ENCODE measurements around the gene TRIM43. TPM values are rescaled to one million over a fixed set of nuclear protein-coding genes. Genes with fewer than 3 reads are reported as not detected.
"Not testable (repeated sequence)": the region's sequence is repeated elsewhere in the genome, so short reads cannot be mapped to it uniquely, and the experiment has no call there.

Gene TRIM43

DNA sequence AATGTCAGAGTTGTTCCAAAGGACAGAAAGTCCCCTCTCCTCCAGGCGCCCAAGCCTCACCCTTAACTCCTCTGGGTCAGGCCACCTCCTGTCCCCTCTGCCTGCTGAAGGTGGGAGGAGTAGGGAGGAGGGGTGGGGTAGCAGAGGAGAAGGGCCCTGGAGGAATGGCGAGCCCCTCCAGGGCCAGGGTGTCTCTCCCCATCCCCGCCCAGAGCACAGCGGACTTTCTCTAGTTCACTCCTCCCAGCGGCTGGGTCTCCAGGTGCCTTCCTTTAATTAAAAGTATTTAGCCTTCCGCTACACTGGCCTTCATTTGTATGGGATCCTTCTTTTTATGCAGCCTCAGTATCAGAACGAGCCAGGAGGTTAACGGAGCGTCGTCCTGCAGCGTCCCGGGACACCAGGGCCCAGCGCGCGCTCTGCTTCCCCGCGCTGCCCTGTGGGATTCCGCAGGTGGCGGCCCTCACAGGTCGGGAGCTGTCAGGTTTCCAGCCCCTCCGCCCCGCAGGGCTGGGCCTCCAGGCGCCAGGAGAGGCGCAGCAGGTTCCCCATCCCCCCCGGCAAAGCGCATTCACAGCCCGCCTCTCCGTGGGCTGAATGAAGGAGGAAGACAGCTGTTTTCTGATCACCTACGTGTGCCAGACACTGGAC, 57.2 kb downstream of the TRIM43 start:
- H3K4me2 ChIP-seq (ENCODE audit: insufficient read depth, low read length, poor library complexity, severe bottlenecking); H3K79me1 ChIP-seq (ENCODE audit: low read depth, low read length); H3K18ac ChIP-seq (ENCODE audit: low read length); H3K27me3 ChIP-seq (ENCODE audit: control insufficient read depth in 3 of 3, insufficient read depth in 3 of 3, low read depth in 1 of 3, low read length in 3 of 3); H2AFZ ChIP-seq (ENCODE audit: low read length); H3K4ac ChIP-seq (ENCODE audit: low read length); H3K4me1 ChIP-seq (ENCODE audit: control insufficient read depth in 2 of 2, insufficient read depth in 1 of 2, low read depth in 1 of 2, low read length in 2 of 2); H2BK5ac ChIP-seq (ENCODE audit: low read length); H3K23ac ChIP-seq (ENCODE audit: low read depth, low read length, poor library complexity); DNase-seq (ENCODE audit: low spot score); H2BK120ac ChIP-seq (ENCODE audit: low read depth, low read length); H3K9me3 ChIP-seq (replicated peaks in 1 of 2; ENCODE audit: control insufficient read depth in 2 of 2, insufficient read depth in 1 of 2, low read depth in 1 of 2, low read length in 2 of 2); H3K27ac ChIP-seq (replicated peaks; ENCODE audit: low read length); H4K91ac ChIP-seq (ENCODE audit: low read depth, low read length, poor library complexity); H4K8ac ChIP-seq (ENCODE audit: low read depth, low read length); H3K4me3 ChIP-seq (ENCODE audit: low read length in 2 of 2); H3K14ac ChIP-seq (ENCODE audit: low read length); H3K9ac ChIP-seq (ENCODE audit: low read depth, low read length, poor library complexity); H2BK12ac ChIP-seq (ENCODE audit: low read length); H2AK5ac ChIP-seq (ENCODE audit: low read depth, low read length); H2BK15ac ChIP-seq (ENCODE audit: low read length); H3K36me3 ChIP-seq (replicated peaks in 1 of 2; ENCODE audit: control insufficient read depth in 2 of 2, insufficient read depth in 2 of 2, low read length in 2 of 2): not testable (repeated sequence)
- WGBS, 2 donors (ENCODE audit: extremely low coverage in 2 of 2, insufficient read length in 2 of 2, insufficient replicate concordance in 1 of 2) = no CpG with 5 or more reads among the region's 29 CpGs

Small RNAs within 50 kb of the gene (small RNA-seq; reads per million reads assigned to genes)
- gene AC009237.4 (ENCODE audit: insufficient read depth) (not detected), gene AC009237.7 (ENCODE audit: insufficient read depth) (not detected)
